ENCODE measurements around the gene RUNX3.

DNA sequence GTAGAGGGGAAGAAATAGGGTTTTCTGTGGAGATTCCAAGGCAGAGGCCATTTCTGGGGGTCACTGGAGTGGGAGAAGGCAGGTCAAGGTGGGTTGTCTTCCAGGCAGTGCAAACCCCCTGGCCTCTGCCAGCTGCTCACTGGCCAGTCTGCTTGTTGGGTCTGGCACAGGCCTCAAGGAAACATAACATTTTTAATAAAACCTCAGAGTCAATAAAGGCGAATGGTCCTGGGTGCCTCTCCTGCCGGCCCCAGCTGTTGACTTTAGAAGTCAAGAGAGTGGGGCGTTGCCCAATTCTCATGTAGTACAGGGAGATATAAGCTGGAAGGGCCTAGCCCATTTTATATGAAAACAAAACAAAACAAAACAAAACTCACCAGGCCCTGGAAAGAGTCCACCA is 36.6 kb downstream of the RUNX3 start:
- TF ChIP-seq, protein P1, sequence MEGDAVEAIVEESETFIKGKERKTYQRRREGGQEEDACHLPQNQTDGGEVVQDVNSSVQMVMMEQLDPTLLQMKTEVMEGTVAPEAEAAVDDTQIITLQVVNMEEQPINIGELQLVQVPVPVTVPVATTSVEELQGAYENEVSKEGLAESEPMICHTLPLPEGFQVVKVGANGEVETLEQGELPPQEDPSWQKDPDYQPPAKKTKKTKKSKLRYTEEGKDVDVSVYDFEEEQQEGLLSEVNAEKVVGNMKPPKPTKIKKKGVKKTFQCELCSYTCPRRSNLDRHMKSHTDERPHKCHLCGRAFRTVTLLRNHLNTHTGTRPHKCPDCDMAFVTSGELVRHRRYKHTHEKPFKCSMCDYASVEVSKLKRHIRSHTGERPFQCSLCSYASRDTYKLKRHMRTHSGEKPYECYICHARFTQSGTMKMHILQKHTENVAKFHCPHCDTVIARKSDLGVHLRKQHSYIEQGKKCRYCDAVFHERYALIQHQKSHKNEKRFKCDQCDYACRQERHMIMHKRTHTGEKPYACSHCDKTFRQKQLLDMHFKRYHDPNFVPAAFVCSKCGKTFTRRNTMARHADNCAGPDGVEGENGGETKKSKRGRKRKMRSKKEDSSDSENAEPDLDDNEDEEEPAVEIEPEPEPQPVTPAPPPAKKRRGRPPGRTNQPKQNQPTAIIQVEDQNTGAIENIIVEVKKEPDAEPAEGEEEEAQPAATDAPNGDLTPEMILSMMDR (conservative IDR thresholded peaks at IDR 0.05; ENCODE audit: low read length): no peak
- TF ChIP-seq EZH2phosphoT487 (IDR thresholded peaks at IDR 0.05; ENCODE audit: borderline replicate concordance, low read depth, low read length): no peak
